DND-41 (cell line): Measurements from ENCODE around the gene ACTL10.

Source experiments
- ATAC-seq: fragments of 200-7000 bp; cut with Tn5 transposase; 3 replicates; pipeline ENCODE4 v1.9.1; 2021; ENCODE audit warnings: low read depth; ENCODE audit not compliant: insufficient read depth
- DNase-seq: peaks from one replicate; pipeline ENCODE4 v3.0.0-alpha.2; 2020
- H2AFZ ChIP-seq: 2 replicates; pipeline ENCODE4 v1.6.0; 2012; ENCODE audit warnings: low read depth, low read length
- H3K27ac ChIP-seq: 2 replicates; pipeline ENCODE4 v1.5.1; 2012; ENCODE audit warnings: low read length, inconsistent platforms
- H3K27me3 ChIP-seq: fragments of 200-600 bp; sonication (generic); 2 replicates; pipeline ENCODE4 v1.6.0; 2012; ENCODE audit warnings: low read length, mild to moderate bottlenecking, inconsistent platforms; ENCODE audit not compliant: insufficient read depth, poor library complexity
- H3K36me3 ChIP-seq: 2 replicates; pipeline ENCODE4 v1.5.1; 2012; ENCODE audit warnings: low read length, inconsistent platforms; ENCODE audit not compliant: insufficient read depth
- H3K4me1 ChIP-seq: 2 replicates; pipeline ENCODE4 v1.5.1; 2012; ENCODE audit warnings: mild to moderate bottlenecking, low read length; ENCODE audit not compliant: insufficient read depth
- H3K4me2 ChIP-seq: 2 replicates; pipeline ENCODE4 v1.6.0; 2012; ENCODE audit warnings: mild to moderate bottlenecking, moderate library complexity, low read length, inconsistent platforms; ENCODE audit not compliant: insufficient read depth
- H3K4me3 ChIP-seq, 2 experiments: fragments of 200-600 bp in 1 of 2; shearing (Covaris generic) in 1 of 2; 2 replicates each; pipeline ENCODE4 v1.5.1; 2012 to 2016; ENCODE audit warnings: inconsistent platforms in 2 of 2, low read length in 2 of 2, mild to moderate bottlenecking in 2 of 2, low read depth in 1 of 2, moderate library complexity in 1 of 2
- H3K79me2 ChIP-seq: 2 replicates; pipeline ENCODE4 v1.6.0; 2012; ENCODE audit warnings: low read length, inconsistent platforms; ENCODE audit not compliant: insufficient read depth
- H3K9ac ChIP-seq: 2 replicates; pipeline ENCODE4 v1.6.0; 2012; ENCODE audit warnings: low read depth, mild to moderate bottlenecking, inconsistent platforms, low read length, moderate library complexity
- H3K9me3 ChIP-seq: 2 replicates; pipeline ENCODE4 v1.5.1; 2012; ENCODE audit warnings: low read length, moderate library complexity, mild to moderate bottlenecking, inconsistent platforms; ENCODE audit not compliant: insufficient read depth, severe bottlenecking
- H4K20me1 ChIP-seq: 2 replicates; pipeline ENCODE4 v1.6.0; 2012; ENCODE audit warnings: low read length; ENCODE audit not compliant: insufficient read depth
- CTCF ChIP-seq: IDR thresholded peaks from 2 replicates; pipeline ENCODE4 v1.5.1; 2012; ENCODE audit warnings: borderline replicate concordance, low read length, moderate library complexity, mild to moderate bottlenecking; ENCODE audit not compliant: poor library complexity, severe bottlenecking; ENCODE audit errors: extremely low read depth
- EZH2 ChIP-seq: IDR thresholded peaks from 3 replicates; pipeline ENCODE4 v1.6.1; 2012; ENCODE audit warnings: borderline replicate concordance, low read depth, mild to moderate bottlenecking, moderate library complexity, low read length, inconsistent platforms; ENCODE audit not compliant: severe bottlenecking

The ACTL10 gene

GRCh38 chr20:33636776-33637175, 30.0 kb upstream of the ACTL10 start:
- no peak overlapping the region for H2AFZ ChIP-seq
- no peaks in the 10 kb centered on the region for H3K9me3 ChIP-seq
- no peak overlapping the region for H3K9ac ChIP-seq
- no peaks in the 10 kb centered on the region for H4K20me1 ChIP-seq
- H3K4me2 ChIP-seq, result no peak overlapping the region
- H3K27ac ChIP-seq, result no peak overlapping the region
- TF ChIP-seq EZH2 (no peak), CTCF (no peak)
- ATAC-seq (no peak), DNase-seq (no peak)
- H3K27me3 ChIP-seq, result no peaks in the 10 kb centered on the region
- H3K79me2 ChIP-seq, result no peaks in the 10 kb centered on the region
- H3K4me1 ChIP-seq, result no peaks in the 10 kb centered on the region
- H3K36me3 ChIP-seq, result peaks cover 62% of the 10 kb centered on the region
- no peak overlapping the region for H3K4me3 ChIP-seq

GRCh38 chr20:33640287-33640686, 26.5 kb upstream of the ACTL10 start:
- no peak for DNase-seq
- no peak overlapping the region for H3K4me3 ChIP-seq

GRCh38 chr20:33644313-33645071, 22.3 kb upstream of the ACTL10 start:
- ATAC-seq (no peak), DNase-seq (no peak)
- H3K4me1 ChIP-seq, result no peaks in the 10 kb centered on the region
- H3K9me3 ChIP-seq, result no peaks in the 10 kb centered on the region
- no peak overlapping the region for H3K4me2 ChIP-seq
- 0 out of 2 replicates have a peak, but pooled peaks cover 6% of the 10 kb centered on the region for H4K20me1 ChIP-seq
- no peak overlapping the region for H2AFZ ChIP-seq
- H3K36me3 ChIP-seq, result peaks cover 61% of the 10 kb centered on the region
- no peak overlapping the region for H3K9ac ChIP-seq
- H3K79me2 ChIP-seq, result no peaks in the 10 kb centered on the region
- H3K27me3 ChIP-seq, result no peaks in the 10 kb centered on the region
- no peak overlapping the region for H3K4me3 ChIP-seq
- TF ChIP-seq CTCF (no peak), EZH2 (no peak)
- no peak overlapping the region for H3K27ac ChIP-seq

More at GRCh38 chr20:33640287-33640686, 26.5 kb upstream of the ACTL10 start:
- H3K4me1 ChIP-seq, result no peaks in the 10 kb centered on the region
- no peak for ATAC-seq
- no peak overlapping the region for H3K9ac ChIP-seq
- no peak overlapping the region for H2AFZ ChIP-seq
- H4K20me1 ChIP-seq, result no peaks in the 10 kb centered on the region
- H3K36me3 ChIP-seq, result peaks cover 78% of the 10 kb centered on the region
- no peak for TF ChIP-seq CTCF
- TF ChIP-seq EZH2, result no peak
- H3K27ac ChIP-seq, result no peak overlapping the region
- no peaks in the 10 kb centered on the region for H3K9me3 ChIP-seq
- no peak overlapping the region for H3K4me2 ChIP-seq
- H3K79me2 ChIP-seq, result no peaks in the 10 kb centered on the region
- H3K27me3 ChIP-seq, result no peaks in the 10 kb centered on the region
